NCI-H2196 (cell line): ENCODE results near the gene PHF3.

ENCODE experiments used
- DNase-seq: peaks from one replicate; lab custom pipeline; 2025; ENCODE audit not compliant: unreplicated experiment; lab: John Stamatoyannopoulos, UW

Gene PHF3, protein sequence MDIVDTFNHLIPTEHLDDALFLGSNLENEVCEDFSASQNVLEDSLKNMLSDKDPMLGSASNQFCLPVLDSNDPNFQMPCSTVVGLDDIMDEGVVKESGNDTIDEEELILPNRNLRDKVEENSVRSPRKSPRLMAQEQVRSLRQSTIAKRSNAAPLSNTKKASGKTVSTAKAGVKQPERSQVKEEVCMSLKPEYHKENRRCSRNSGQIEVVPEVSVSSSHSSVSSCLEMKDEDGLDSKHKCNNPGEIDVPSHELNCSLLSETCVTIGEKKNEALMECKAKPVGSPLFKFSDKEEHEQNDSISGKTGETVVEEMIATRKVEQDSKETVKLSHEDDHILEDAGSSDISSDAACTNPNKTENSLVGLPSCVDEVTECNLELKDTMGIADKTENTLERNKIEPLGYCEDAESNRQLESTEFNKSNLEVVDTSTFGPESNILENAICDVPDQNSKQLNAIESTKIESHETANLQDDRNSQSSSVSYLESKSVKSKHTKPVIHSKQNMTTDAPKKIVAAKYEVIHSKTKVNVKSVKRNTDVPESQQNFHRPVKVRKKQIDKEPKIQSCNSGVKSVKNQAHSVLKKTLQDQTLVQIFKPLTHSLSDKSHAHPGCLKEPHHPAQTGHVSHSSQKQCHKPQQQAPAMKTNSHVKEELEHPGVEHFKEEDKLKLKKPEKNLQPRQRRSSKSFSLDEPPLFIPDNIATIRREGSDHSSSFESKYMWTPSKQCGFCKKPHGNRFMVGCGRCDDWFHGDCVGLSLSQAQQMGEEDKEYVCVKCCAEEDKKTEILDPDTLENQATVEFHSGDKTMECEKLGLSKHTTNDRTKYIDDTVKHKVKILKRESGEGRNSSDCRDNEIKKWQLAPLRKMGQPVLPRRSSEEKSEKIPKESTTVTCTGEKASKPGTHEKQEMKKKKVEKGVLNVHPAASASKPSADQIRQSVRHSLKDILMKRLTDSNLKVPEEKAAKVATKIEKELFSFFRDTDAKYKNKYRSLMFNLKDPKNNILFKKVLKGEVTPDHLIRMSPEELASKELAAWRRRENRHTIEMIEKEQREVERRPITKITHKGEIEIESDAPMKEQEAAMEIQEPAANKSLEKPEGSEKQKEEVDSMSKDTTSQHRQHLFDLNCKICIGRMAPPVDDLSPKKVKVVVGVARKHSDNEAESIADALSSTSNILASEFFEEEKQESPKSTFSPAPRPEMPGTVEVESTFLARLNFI (N-terminal part only)

GRCh38 chr6:63635588-63636517, at the start of gene PHF3:
Gene PHF3 (plus strand): TSS chr6:63635802. CDS start chr6:63646552, 10,750 bp downstream.
- peak; percentile 94 for DNase-seq

GRCh38 chr6:63589952-63590411, 45.6 kb upstream of the PHF3 start:
- DNase-seq = no peak

GRCh38 chr6:63592886-63593285, 42.7 kb upstream of the PHF3 start:
- DNase-seq = no peak

DNA sequence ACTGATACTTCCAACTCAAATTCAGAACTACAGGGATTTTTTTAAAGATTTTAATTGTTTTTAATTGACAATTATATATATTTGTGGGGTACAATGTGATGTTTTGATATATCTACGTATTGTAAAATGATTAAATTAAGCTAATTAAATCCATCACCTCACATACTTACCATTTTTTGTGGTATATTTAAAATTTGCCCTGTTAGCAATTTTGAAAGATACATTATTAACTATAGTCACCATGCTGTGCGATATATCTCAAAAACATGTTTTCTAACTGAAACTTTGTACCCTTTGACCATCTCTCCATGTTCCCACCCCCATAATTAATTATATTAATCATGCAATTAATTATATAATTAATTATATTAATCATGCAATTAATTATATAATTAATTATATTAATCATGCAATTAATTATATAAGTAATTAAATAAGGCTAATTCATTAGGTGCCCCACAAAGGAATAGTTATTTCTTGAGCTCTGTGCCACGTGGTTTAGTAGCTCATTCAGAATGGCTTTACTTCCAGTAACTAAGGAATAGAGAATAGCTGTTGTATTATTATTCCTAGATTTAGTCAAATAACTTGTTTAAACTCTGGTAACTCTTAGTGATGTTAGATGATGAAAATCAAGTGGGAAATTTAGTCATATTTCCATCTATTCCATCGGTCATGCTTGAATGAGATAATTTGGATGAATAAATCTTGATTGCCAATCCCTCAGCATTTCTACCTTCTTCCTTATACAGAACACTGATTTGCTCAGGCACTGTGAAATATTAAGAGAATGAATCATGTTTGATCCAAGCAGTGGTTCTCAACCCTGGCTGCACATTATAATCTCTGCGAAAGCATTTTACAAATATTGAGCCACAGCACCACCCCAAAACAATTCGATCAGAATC, 38.2 kb upstream of the PHF3 start:
- DNase-seq = no peak

DNA sequence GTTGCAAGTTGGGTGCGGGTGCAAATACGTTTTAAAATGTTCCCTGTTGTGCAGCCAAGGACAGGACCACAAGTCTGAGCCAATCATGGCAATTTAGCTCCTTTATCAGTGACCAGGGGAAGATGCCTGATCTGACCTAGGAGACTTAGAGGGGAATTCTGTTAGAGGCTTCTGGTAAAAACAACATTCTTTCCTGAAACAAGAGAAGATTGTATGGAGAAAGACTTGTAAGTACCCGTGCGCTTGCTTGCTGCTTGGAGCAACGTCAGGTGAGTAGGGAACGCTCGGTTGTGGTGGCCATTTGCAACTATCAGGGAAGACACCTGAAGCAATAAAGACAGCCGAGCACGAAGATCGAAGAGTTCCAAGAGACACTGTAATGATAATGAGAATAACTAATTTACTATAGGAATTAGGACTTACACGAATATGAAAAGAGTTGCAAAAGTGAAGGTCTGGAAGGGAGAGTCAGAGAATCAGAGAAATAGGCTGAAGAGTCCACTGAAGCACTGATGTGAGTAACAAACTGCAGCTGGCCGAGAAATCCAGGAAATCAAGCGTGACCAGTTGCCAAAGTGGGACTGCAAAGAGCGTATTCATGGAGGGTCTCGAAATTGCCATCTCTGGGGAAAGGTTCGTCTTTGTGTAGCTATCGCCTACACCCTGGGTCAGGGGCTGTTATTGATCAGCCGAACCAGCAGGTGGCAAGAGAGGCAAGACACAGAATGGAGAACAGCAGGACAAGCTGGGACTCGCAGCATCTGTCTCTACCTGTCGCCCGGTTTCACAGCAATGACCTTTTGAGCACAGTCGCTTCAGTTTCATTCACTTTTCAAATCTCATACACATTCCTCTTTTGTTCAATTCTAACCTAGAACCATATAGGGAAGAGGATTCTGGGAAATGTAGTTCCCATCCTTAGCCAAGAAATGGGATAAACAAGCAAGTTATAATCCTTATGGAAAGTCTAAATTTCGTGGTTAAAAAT, 37.3 kb upstream of the PHF3 start:
- DNase-seq = peak; percentile 67

- DNase-seq = no peak
Observed at GRCh38 chr6:63599243-63599642, 36.4 kb upstream of the PHF3 start.

DNA sequence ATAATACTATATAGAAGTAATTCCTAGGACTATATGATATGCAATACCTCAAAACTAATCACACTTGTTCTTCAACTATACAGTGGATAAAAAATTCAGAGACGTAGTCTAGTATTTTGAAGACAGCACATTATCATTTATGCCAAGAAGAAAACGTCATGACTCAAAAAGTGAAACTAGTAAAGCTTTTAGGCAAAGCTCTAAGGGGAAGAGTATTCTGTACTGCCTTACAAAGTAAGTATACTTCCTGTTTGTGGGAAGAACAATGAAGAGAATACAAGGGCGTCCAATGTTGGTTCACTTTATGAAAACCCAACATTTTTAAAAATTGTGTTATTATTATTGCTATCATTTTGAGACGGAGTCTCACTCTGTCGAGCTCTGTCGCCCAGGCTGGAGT, 35.5 kb upstream of the PHF3 start:
- DNase-seq = no peak

DNA sequence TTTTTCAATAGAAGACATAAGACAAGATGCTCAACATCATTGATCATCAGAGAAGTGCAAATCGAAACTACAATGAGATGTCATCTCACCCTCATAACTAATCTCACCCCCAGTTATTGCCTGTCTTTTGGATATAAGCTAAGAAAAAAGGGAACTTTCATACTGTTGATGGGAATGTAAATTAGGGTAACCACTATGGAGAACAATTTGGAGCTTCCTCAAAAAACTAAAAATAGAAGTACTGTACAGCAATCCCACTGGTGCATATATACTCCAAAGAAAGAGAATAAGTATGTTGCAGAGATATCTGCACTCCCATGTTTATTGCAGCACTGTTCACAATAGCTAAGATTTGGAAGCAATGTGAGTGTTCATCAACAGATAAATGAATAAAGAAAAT, 26.4 kb upstream of the PHF3 start:
- DNase-seq = no peak

DNA sequence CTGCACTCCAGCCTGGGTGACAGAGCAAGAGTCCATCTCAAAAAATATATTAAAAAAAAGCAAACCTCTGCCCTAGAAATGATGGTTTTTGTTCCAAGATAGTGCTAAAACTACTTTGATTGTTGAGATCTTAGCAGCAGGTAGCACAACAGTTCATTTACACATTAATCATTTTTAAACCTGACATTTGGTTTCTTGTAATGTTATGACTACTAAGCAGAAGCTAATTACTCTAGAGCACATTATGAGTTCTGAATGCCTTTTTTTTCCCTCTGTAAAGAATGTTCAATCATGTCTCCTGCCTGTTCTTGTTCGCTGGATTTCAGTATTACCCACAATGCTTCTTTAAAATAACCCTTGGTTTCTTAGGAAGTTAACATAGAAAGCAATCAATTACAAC, 24.7 kb upstream of the PHF3 start:
- DNase-seq = no peak

DNA sequence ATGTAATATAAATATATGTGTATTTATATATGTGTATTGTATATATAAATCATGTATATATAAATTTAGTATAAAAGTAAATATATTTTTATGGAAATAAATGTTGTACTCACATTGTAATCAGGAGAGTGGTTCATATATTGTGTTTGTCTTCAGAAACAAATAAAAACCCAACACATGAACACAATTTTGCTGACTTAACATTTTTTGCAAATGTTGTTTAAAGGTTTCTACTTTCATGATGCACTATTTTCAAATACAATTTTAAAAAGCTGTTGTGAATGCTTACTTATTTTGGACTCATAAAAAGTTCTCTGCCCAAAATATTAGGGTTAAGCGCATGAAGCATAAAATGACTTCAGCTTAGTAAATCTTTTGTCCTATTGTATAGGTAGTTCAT, 24.0 kb upstream of the PHF3 start:
- no peak for DNase-seq

DNA sequence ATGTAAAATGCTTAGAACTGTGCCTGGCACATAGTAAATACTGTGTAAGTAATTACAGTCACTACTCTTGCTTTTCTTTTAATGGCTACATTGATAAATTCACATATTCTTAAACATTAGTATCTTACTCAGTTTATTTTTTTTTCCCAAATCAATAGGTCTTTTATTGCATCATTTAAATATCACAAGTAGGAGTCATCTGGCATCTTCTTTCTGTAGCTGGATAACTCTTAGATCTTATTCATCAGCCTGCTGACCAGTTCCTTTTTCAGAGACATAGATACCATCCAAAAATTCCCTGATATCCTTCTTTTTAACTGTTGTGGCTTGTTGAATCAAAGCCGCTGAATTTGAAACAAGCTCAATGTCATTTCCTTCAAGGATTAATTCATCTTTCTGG, 20.0 kb upstream of the PHF3 start:
- DNase-seq = no peak

- no peak for DNase-seq
Observed at GRCh38 chr6:63624091-63624490, 11.5 kb upstream of the PHF3 start.

DNA sequence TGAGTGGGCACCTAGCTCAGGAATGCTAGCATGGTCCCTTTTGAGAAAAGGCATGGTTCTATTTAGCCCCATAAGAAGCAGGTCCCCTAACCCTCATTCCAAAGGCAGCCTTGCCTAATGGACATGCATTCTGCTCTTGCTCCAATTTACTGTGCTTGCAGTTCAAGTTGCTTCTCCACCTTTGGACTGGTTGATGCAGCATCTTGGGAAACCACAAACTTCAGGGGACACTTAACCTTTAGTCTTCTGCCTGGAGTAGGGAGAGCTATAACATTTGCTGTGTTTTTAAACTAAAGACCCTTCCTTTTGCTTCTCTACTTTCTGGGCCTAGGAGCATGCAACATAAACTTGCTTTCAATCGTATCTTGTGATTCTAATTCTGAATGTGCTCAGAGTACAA, 5.1 kb upstream of the PHF3 start:
- no peak for DNase-seq

GRCh38 chr6:63634630-63635029, 972 bp upstream of the PHF3 start:
- DNase-seq = no peak

- DNase-seq = no peak
Observed at GRCh38 chr6:63635215-63635587, 401 bp upstream of the PHF3 start.

- DNase-seq = peak; percentile 31
Observed at GRCh38 chr6:63636518-63637021, 968 bp downstream of the PHF3 start.

DNA sequence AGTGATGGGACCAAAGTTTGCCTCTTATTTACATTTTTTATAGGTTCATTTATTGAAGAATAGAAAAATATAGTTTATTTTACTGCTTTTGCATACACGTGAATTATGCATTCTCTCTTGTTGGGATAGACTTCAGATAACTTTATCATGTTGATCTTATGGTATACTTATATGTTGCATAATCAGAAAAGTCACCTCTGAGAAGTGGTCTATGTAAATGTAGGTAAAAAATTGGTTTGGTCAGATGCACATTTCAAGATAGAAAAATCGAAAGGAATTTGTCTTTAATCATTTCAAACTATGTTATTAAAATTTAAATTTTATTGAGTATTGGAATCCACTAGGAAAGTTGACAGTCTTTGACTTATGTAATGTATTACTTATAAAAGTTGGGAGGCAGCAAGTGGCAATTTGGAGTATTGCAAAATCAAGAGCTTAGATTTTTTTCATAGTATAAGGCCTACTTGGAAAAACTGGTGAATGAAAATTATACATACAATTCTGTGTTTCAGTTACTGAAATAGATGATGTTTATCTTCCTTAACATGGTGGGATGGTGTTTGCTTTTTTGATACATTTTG, 2.4 kb downstream of the PHF3 start:
- no peak for DNase-seq

- DNase-seq = no peak
Observed at GRCh38 chr6:63640062-63640461, 4.5 kb downstream of the PHF3 start.
